Subcutaneous abdominal adipose tissue (tissue), 5 donors: ENCODE data around the gene SNTG2.

Source experiments
- H3K27ac ChIP-seq: one replicate; pipeline ENCODE4 v1.7.0; 2013; ENCODE audit warnings: low read depth, mild to moderate bottlenecking, inconsistent platforms, low read length, moderate library complexity
- H3K27me3 ChIP-seq, 5 donors: one replicate each; pipeline ENCODE4 v1.7.0; 2013; ENCODE audit warnings: low read length in 5 of 5, inconsistent platforms in 1 of 5; ENCODE audit not compliant: control insufficient read depth in 5 of 5, insufficient read depth in 4 of 5
- H3K36me3 ChIP-seq, 5 donors: one replicate each; pipeline ENCODE4 v1.7.0; 2013; ENCODE audit warnings: low read length in 5 of 5; ENCODE audit not compliant: control insufficient read depth in 5 of 5, insufficient read depth in 5 of 5
- H3K4me1 ChIP-seq, 5 donors: one replicate each; pipeline ENCODE4 v1.7.0; 2013; ENCODE audit warnings: low read length in 5 of 5, mild to moderate bottlenecking in 3 of 5, moderate library complexity in 1 of 5; ENCODE audit not compliant: control insufficient read depth in 5 of 5, insufficient read depth in 5 of 5
- H3K4me3 ChIP-seq, 5 donors: one replicate each; pipeline ENCODE4 v1.7.0; 2013; ENCODE audit warnings: low read length in 5 of 5, low read depth in 1 of 5
- H3K9ac ChIP-seq, 5 donors: one replicate each; pipeline ENCODE4 v1.7.0; 2013; ENCODE audit warnings: low read length in 5 of 5, mild to moderate bottlenecking in 4 of 5, moderate library complexity in 3 of 5
- H3K9me3 ChIP-seq, 5 donors: one replicate each; pipeline ENCODE4 v1.7.0; 2013; ENCODE audit warnings: low read length in 5 of 5; ENCODE audit not compliant: control insufficient read depth in 5 of 5
- donor health status: healthy.
- donor health status: healthy.
- donor health status: healthy.
- donor health status: healthy.
- donor health status: healthy.

The SNTG2 gene

GRCh38 chr2:1318366-1319009 is 367.8 kb downstream of the SNTG2 start:
- peaks cover 0 to 3% (median 2%) of the 10 kb centered on the region in 5 donors for H3K4me1 ChIP-seq
- H3K27ac ChIP-seq, result no peak overlapping the region
- H3K9ac ChIP-seq, result no peak overlapping the region
- H3K9me3 ChIP-seq, result no peaks in the 10 kb centered on the region
- H3K4me3 ChIP-seq, result no peak overlapping the region
- no peaks in the 10 kb centered on the region for H3K27me3 ChIP-seq
- no peaks in the 10 kb centered on the region for H3K36me3 ChIP-seq

GRCh38 chr2:1319393-1319792 is 368.7 kb downstream of the SNTG2 start:
- no peak overlapping the region for H3K27ac ChIP-seq
- H3K9me3 ChIP-seq, result no peaks in the 10 kb centered on the region
- H3K9ac ChIP-seq, result no peak overlapping the region
- no peaks in the 10 kb centered on the region for H3K36me3 ChIP-seq
- no peak overlapping the region for H3K4me3 ChIP-seq
- no peaks in the 10 kb centered on the region for H3K4me1 ChIP-seq
- no peaks in the 10 kb centered on the region for H3K27me3 ChIP-seq

DNA sequence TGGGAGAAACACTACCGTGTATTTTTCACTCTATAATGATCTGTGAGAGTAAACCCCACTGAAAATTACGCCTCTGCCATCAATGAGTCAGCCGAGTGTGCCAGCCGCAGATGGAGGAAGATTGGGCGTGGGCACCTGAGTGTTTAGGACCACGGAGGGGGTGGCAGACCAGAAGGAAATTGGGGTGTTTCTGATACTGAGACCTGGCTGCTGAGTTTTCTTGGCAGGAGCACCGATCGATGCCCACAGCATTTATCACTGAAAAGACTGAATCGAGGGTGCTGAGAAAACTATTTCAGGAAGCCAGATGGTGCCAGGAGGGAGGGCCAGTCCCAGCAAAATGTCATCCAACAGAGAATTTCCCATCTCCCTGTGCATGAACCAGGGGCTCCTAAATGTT is 370.7 kb downstream of the SNTG2 start:
- no peak overlapping the region for H3K27ac ChIP-seq
- no peak overlapping the region for H3K9ac ChIP-seq

GRCh38 chr2:1324884-1325283 is 374.2 kb downstream of the SNTG2 start:
- no peak overlapping the region for H3K4me3 ChIP-seq
- no peak overlapping the region for H3K27ac ChIP-seq
- H3K4me1 ChIP-seq, result no peaks in the 10 kb centered on the region

More for the DNA sequence above, 370.7 kb downstream of the SNTG2 start:
- Histone ChIP-seq H3K36me3 (no peaks in the 10 kb centered on the region), H3K9me3 (no peaks in the 10 kb centered on the region), H3K4me3 (no peak overlapping the region), H3K27me3 (no peaks in the 10 kb centered on the region), H3K4me1 (no peaks in the 10 kb centered on the region)

GRCh38 chr2:1328684-1329083 is 378.0 kb downstream of the SNTG2 start:
- H3K27ac ChIP-seq, result no peak overlapping the region
- no peak overlapping the region for H3K4me3 ChIP-seq
- no peak overlapping the region for H3K9ac ChIP-seq
- H3K9me3 ChIP-seq, result peaks cover 0 to 6% (median 0%) of the 10 kb centered on the region in 5 donors
- no peaks in the 10 kb centered on the region for H3K27me3 ChIP-seq
- H3K4me1 ChIP-seq, result no peaks in the 10 kb centered on the region
- no peaks in the 10 kb centered on the region for H3K36me3 ChIP-seq

More at GRCh38 chr2:1324884-1325283, 374.2 kb downstream of the SNTG2 start:
- no peaks in the 10 kb centered on the region for H3K36me3 ChIP-seq
- no peak overlapping the region for H3K9ac ChIP-seq
- H3K9me3 ChIP-seq, result no peaks in the 10 kb centered on the region
- H3K27me3 ChIP-seq, result no peaks in the 10 kb centered on the region

- Histone ChIP-seq H3K36me3 (no peaks in the 10 kb centered on the region), H3K9me3 (peaks cover 0 to 3% (median 0%) of the 10 kb centered on the region in 5 donors), H3K4me3 (no peak overlapping the region), H3K27ac (no peak overlapping the region), H3K27me3 (no peaks in the 10 kb centered on the region), H3K4me1 (no peaks in the 10 kb centered on the region), H3K9ac (no peak overlapping the region)
Measured at GRCh38 chr2:1339388-1340140, 388.9 kb downstream of the SNTG2 start.

GRCh38 chr2:1340141-1340512 is 389.5 kb downstream of the SNTG2 start:
- no peak overlapping the region for H3K4me3 ChIP-seq
- peaks cover 0 to 3% (median 0%) of the 10 kb centered on the region in 5 donors for H3K9me3 ChIP-seq
- no peak overlapping the region for H3K9ac ChIP-seq
- no peak overlapping the region for H3K27ac ChIP-seq
- no peaks in the 10 kb centered on the region for H3K36me3 ChIP-seq
- H3K27me3 ChIP-seq, result no peaks in the 10 kb centered on the region
- H3K4me1 ChIP-seq, result no peaks in the 10 kb centered on the region

- H3K36me3 ChIP-seq, result no peaks in the 10 kb centered on the region
- H3K27ac ChIP-seq, result no peak overlapping the region
- H3K9ac ChIP-seq, result no peak overlapping the region
- H3K27me3 ChIP-seq, result no peaks in the 10 kb centered on the region
- H3K9me3 ChIP-seq, result peaks cover 0 to 2% (median 0%) of the 10 kb centered on the region in 5 donors
- H3K4me3 ChIP-seq, result no peak overlapping the region
- no peaks in the 10 kb centered on the region for H3K4me1 ChIP-seq
Measured at GRCh38 chr2:1341404-1342120, 390.9 kb downstream of the SNTG2 start.

DNA sequence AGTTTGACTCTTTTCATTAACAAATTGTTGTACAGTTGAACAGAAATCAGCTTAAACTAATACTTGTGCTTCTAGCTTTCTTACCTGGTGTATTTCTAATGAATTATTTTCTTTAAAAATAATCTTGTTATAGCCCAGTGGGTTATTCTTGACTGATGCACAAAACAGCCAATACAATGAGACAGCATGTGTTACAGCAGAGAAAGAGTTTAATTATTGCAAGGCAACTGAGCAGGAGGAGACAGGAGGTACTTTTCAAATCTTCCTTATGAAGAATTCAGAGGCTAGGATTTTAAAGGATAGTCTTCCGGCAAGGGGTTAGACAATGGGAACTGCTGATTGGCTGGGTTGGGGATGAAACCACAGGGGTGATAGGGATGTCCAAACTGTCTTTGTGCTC is 398.1 kb downstream of the SNTG2 start:
- H3K27me3 ChIP-seq, result no peaks in the 10 kb centered on the region
- H3K4me1 ChIP-seq, result peaks cover 0 to 3% (median 0%) of the 10 kb centered on the region in 5 donors
- H3K36me3 ChIP-seq, result no peaks in the 10 kb centered on the region
- H3K9me3 ChIP-seq, result peaks cover 8 to 27% (median 20%) of the 10 kb centered on the region in 5 donors
- H3K4me3 ChIP-seq, result no peak overlapping the region
- H3K9ac ChIP-seq, result no peak overlapping the region
- H3K27ac ChIP-seq, result no peak overlapping the region

DNA sequence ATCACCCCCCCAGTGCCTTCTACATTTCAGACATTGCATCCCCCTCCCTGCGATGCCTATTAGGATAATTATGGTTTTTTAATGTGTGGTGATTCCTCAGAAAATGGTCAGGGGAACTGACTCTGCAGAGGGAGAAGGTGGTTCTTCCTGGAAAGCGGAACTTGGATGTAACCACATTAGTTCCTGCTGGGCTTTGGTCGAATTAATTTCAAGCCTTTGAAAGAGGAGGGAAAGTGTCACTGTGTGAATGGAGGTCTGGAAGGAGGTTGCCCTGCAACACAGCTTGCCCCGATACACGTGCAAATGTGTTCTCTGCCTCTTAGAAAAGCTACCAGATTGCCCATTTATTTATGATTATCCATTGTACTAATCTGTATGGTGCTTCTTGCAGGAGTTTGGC is 399.5 kb downstream of the SNTG2 start:
- Histone ChIP-seq H3K9ac (no peak overlapping the region), H3K36me3 (no peaks in the 10 kb centered on the region), H3K4me1 (peaks cover 0 to 3% (median 0%) of the 10 kb centered on the region in 5 donors), H3K27ac (no peak overlapping the region), H3K27me3 (no peaks in the 10 kb centered on the region), H3K4me3 (no peak overlapping the region), H3K9me3 (peaks cover 8 to 27% (median 20%) of the 10 kb centered on the region in 5 donors)
